Measurements from ENCODE around the gene ORC4.

DNA sequence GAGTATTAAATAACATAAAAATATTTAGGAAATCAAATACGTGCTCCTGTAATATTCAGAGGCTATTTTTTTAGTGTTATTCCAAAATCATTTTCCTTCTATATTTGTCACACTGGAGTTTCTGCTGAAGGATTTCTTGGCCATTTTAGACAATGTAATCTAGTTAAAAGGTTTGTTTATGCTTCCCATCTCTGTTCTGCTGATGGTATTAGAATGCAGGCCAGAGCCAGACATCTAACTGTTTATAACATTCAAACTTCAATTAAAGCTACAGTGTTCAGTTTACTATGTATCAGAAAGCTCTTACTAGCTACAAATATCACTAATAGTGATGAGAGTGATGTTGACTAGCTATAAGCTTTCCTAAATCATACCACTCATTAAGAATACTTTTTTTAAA is 8.2 kb upstream of the ORC4 start:
- TF ChIP-seq, protein P1, sequence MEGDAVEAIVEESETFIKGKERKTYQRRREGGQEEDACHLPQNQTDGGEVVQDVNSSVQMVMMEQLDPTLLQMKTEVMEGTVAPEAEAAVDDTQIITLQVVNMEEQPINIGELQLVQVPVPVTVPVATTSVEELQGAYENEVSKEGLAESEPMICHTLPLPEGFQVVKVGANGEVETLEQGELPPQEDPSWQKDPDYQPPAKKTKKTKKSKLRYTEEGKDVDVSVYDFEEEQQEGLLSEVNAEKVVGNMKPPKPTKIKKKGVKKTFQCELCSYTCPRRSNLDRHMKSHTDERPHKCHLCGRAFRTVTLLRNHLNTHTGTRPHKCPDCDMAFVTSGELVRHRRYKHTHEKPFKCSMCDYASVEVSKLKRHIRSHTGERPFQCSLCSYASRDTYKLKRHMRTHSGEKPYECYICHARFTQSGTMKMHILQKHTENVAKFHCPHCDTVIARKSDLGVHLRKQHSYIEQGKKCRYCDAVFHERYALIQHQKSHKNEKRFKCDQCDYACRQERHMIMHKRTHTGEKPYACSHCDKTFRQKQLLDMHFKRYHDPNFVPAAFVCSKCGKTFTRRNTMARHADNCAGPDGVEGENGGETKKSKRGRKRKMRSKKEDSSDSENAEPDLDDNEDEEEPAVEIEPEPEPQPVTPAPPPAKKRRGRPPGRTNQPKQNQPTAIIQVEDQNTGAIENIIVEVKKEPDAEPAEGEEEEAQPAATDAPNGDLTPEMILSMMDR (conservative IDR thresholded peaks at IDR 0.05), result no peak
- TF ChIP-seq ZFX (IDR thresholded peaks at IDR 0.05), result no peak
